GM18508 (cell line): ENCODE measurements around the gene DCK.

Experiments
- ATAC-seq: cut with Tn5 transposase; IDR thresholded peaks from one replicate; pipeline ENCODE4 v1.9.1; 2021; ENCODE audit warnings: moderate number of reproducible peaks; ENCODE audit not compliant: insufficient read depth, unreplicated experiment

Gene DCK

DNA sequence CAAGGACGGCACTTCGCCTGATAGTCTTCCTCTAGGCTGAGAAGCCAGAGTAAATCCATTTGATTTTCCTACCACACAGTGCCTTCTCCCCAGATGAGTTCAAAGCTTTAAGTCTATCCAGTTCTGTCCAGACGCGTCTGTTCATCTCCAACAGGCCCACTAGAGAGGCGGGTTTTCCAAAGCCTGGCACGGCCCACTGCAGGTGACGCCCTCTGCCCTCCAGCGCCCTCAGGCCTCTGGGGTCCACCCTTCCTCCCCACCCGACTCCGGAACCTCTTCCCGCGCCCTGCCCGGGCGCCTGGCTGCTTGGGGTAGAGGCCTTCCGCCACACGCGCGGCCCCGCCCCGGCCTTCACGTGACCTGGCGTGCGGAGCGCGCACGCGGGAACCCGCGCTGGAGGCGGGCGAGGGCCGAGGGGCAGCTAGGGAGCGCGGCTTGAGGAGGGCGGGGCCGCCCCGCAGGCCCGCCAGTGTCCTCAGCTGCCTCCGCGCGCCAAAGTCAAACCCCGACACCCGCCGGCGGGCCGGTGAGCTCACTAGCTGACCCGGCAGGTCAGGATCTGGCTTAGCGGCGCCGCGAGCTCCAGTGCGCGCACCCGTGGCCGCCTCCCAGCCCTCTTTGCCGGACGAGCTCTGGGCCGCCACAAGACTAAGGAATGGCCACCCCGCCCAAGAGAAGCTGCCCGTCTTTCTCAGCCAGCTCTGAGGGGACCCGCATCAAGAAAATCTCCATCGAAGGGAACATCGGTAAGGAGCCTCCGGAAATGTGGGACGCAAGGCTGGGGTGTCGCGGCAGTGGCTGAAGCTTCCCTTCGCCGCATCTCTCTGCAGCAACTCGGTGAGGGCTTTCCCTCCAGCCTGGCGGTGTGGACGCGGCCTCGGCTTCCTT is at the start of gene DCK:
TSS of gene DCK (plus strand) at position 469 of the 888 bp plus-strand sequence. CDS start at position 656, 187 bp downstream.
- ATAC-seq = peak; percentile 40

GRCh38 chr4:70945046-70945445 is 48.4 kb upstream of the DCK start:
- no peak for ATAC-seq

- ATAC-seq = no peak
Observed at GRCh38 chr4:70945452-70946055, 47.9 kb upstream of the DCK start.

DNA sequence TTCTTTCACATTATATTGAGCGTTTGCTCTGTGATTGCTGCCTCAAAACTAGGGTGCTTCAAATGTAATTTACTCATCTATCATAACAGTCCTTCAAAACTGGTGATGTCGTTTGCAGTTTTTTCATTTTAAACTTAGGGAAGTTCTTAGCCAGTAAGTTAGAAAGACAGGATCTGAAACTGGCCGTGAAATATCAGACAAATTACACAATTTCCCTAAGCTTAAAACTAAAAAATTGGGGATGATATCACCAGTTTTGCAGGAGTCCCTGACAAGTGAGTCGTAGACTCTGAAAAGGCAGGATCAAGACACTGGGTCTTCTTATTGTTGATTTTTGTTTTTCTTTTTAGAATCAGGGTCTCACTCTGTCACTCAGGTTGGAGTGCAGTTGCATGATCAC is 46.5 kb upstream of the DCK start:
- ATAC-seq = no peak

GRCh38 chr4:70948665-70949260 is 44.7 kb upstream of the DCK start:
- no peak for ATAC-seq

GRCh38 chr4:70954032-70954431 is 39.4 kb upstream of the DCK start:
- no peak for ATAC-seq

DNA sequence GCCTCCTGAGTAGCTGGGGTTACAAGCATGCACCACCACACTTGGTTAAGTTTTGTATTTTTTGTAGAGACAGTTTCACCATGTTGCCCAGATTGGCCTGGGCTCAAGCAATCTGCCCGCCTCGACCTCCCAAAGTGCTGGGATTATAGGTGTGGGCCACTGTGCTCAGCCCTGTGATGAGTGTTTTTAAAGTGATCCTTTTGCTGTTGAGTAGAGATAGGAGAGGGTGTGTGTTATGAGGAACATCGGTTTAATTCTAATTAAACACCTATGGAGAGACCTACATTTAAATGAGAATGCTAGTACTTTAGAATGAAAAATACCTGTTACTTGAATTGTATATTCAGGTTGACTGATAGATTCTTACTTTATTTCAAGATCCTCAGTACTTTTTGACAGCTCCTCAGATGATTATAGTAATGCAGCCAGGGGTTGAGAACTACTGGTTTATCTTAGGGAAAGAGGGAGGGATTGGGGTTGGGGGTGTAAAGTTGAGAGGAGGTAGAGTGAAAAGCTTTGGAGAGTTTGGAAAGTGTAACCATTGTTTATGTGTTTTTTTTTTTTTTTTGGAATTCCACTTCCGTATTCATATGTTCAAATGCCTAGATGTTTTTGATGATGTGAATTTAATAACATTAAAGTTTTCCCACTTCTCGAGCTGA is 36.8 kb upstream of the DCK start:
- no peak for ATAC-seq

- no peak for ATAC-seq
Observed at GRCh38 chr4:70958681-70959080, 34.8 kb upstream of the DCK start.

GRCh38 chr4:70969076-70969475 is 24.4 kb upstream of the DCK start:
- no peak for ATAC-seq

GRCh38 chr4:70976252-70976651 is 17.2 kb upstream of the DCK start:
- no peak for ATAC-seq

DNA sequence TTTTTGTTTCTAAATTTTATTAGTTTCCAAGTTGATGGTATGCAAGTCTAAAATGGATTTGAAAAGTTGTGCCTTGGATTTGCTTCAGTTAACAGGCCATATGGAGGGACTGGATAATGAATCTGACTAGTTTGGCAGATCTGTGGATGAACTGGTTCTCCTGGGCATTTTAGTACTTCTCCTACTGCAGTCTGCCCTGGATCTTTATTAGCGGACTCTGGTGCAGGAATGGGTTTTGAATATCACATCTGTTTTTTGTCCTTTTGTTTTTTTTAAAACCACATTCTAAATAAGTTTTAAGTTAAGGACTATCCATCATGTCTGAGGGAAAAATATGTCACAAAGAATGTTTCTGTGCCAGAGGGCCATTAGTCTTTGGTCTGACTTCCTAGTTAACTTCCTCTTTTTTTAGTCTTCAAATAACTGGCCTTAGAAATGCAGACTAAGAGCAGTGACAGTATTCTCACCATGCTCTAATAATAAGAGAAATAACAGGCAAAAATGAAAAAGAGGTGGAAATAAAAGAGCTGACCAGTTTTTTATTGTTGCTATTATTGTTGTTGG is 13.9 kb upstream of the DCK start:
- peak; percentile 56 for ATAC-seq

DNA sequence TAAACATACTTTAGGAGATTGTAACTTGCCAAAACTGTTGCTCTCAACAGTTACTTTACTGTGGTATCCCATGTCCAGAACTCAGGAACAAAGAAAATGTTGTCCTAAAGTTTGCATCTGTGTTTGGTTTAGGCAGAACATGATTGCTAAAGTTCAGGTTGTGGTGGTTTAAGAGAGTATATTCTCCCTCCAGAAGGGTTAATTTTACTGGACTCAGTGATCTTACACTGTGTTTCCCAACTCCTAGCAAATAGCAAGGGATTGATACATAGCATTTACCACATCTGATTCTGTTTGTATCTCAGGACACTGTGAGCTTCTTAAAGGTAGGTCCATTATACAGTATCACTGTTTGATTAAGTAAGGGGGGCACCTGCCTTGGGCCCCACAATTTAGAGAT is 13.3 kb upstream of the DCK start:
- ATAC-seq = no peak

GRCh38 chr4:70984106-70984505 is 9.3 kb upstream of the DCK start:
- ATAC-seq = no peak

- ATAC-seq = no peak
Observed at GRCh38 chr4:70984589-70984988, 8.9 kb upstream of the DCK start.

- no peak for ATAC-seq
Observed at GRCh38 chr4:70991596-70991995, 1.9 kb upstream of the DCK start.

DNA sequence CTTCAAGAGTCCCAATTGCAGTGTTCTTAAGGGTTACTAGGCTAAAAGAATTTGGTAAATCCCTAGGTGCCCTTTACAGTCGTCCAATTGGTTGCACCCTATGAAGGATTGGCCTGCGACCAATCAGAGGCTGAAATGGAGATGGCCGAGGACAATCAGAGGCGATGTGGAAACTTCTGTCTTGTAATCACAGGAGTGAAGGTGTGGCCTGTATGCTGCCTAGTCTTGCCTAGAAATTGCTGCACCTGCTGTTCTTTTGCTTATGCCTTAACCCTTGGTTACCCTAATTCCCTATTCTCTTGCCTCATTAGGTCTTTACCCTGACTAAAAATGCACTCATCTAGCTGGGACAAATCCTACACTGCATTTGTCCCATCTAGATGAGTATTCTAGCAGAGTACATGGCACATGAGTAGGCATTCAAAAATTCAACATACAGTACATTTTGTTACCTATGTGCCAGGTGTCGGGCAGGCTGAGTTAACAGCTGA is 1.0 kb upstream of the DCK start:
- no peak for ATAC-seq

GRCh38 chr4:70994069-70994366 is 569 bp downstream of the DCK start:
- ATAC-seq = no peak

DNA sequence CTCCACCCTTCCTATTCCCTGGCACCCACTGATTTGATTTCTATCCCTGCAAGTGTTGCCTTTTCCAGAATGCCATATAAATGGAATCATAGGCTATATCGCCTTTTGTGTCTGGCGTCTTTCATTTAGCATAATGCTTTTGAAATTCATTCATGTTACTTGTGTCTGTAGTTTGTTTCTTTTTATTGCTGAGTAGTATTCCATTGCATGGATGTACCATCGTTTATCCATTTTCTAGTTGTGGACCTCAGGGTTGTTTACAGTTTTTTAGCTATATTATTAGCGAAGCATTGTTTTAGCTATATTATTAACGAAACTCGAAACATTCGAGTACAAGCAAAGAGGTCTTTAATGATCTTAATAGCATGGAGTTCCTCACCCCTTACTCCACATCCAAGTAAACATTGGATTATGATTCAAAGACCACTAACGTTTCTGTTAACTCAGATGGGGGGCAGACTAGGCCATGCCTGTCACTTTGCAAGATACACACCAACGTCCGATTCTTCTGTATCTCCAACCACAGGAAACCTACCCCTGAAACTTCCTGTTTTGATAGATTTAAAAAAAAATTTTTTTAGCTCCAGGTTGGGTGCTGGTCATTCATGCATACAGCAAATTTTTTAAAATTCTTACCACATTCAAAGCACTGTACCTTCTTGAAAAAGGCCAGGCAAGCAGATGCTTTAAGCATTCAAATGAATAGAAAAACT is 1.1 kb downstream of the DCK start:
- peak; percentile 40 for ATAC-seq

DNA sequence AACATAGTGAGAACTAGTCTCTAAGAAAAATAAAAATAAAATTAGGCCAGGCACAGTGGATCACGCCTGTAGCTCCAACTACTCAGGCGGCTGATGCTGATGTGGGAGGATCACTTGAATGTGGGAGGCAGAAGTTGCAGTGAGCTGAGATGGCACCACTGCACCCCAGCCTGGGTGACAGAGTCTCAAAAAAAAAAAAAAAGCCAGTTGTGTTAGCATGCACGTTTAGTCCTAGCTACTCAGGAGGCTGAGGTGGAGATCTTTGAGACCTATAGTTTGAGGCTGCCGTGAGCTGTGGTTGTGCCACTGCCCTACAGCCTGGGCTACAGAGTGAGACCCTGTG is 2.5 kb downstream of the DCK start:
- no peak for ATAC-seq

DNA sequence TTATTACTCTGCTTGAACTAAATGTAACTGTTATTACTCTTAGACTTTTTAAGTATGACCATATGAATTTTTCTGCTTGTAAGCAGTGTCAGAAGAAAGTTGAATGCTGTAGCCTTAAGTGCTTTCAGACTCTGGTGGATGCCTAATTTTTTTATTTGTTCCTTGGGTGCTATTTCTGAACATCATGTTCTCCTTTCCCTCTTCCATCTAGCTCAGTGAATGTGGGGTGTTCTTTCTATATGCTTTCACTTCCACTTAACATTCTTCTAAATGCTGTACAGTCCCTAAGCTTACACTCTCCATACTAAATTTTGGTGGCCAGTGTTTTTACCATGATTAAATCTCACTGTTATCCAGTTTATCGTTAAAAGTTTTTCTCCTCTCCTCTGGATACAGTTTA is 3.6 kb downstream of the DCK start:
- ATAC-seq = no peak
